Right renal pelvis (tissue), 4 donors: ENCODE measurements around the gene FAT1. TPM values are rescaled to one million over a fixed set of nuclear protein-coding genes. Genes with fewer than 3 reads are reported as not detected.

ENCODE experiments used
- DNase-seq, 4 donors: peaks; one replicate each; pipeline ENCODE4 v3.0.0-alpha.2; 2013; ENCODE audit warnings: low read depth in 4 of 4, low spot score in 3 of 4, missing footprints in 1 of 4
- polyA plus RNA-seq, 4 donors: library from polyadenylated mRNA; unstranded; fragments of 120-200 nt; gene quantifications; one replicate each; pipeline ENCODE4 v1.2.1, GENCODE V29; 2013; ENCODE audit not compliant: insufficient read length in 4 of 4

The FAT1 gene
- polyA plus RNA-seq, 4 donors: 243 to 255 (median 246) TPM

DNA sequence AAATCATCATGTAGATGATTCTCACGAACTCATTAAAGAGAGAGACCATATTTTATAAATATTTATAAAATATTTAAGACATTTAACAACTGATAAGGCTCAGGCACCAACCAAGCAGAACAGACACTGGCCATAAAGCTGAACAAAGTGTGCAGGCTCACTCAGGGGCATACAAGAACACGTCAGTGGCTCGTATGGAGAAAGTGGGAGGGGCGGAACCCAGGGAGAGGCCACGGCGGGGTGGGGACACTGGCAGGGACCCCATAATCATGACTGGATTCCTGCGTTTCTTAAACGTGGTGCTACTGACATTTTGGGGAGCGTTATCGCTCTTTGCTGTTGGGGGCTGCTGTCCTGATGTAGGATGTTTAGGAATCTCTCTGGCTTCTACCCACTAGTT lies 31.3 kb upstream of the FAT1 start:
- no peak for DNase-seq

DNA sequence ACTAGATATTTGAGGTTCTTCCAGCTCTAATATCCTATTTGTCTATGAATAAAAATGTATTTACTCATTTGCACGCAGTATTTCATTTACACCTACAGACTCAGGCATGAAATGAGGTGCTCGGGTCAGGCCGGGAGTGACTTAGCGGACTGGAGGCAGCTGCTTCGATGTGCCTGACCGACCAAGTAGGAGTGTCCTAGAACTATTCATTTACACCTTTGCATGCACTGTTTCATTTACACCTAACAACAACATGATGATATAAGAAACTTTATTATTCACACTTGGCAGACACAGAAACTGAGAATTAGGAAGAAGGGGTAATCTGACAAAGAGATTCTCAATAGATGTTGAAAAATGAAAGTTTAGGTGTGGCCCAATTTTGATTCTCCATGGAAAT lies 28.7 kb upstream of the FAT1 start:
- no peak for DNase-seq

DNA sequence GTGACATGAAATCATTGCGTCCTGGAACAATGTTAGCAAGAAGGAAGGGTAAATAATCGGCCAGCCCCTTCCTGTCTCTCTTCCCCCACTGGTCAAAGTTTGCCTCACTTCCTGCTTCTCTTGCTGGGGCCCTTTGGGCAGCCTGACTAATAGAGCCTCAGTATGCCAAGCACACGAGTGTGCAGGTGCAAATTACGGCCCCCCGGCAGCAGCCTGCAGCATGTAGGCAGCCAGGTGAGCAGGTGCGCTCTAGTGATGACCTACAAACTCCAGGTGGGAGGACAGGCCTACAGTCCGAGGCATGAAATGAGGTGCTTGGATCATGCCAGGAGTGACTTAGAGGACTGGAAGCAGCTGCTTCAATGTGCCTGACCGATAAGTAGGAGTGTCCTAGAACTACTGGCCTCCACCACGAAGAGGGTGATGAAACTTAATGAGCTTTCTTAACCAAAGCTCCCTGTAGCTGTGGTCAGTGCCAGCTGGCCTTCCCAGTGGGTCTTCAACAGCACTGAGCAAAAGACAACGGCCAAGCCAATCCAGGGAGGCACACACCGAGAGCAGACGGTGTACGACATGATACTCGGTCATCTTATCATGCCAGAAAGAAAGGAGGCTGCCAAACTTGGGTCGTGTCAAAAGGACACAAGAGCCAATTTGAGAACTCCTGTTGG lies 26.1 kb upstream of the FAT1 start:
- no peak for DNase-seq

DNA sequence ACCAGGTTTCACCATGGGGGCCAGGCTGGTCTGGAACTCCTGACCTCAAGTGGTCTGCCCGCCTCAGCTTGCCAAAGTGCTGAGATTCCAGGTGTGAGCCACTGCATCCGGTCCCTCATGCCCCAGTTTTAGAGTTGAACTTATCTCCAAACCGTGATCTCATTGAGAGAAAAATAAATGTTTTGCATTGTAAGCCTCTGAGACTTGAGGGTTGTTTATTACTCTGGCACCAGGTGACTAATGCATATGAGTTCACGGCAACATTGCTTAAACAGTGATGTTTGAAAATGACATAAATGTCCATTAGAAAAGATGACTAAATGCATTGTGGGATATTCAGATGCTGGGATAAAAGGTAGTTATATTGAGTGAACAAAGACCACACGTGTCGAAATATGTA lies 22.9 kb upstream of the FAT1 start:
- no peak for DNase-seq

DNA sequence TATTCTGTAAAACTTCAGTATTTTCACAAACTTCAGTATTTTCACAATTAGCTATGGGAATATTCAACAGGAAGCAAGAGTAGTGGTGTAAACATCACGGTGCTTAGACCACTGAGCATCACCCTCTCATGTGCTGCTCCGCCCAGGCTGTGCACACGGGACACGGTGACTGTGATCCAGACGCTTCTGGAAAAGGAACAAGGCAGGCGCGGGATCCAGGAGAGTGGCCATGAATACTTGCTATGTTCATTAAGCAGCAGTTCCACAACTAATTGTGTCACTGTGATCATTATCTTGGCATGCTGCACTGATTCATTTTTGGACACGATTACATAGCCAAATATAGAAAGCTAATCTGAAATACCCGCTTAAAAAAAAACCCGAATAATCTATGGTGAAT lies 19.6 kb upstream of the FAT1 start:
- no peak for DNase-seq

DNA sequence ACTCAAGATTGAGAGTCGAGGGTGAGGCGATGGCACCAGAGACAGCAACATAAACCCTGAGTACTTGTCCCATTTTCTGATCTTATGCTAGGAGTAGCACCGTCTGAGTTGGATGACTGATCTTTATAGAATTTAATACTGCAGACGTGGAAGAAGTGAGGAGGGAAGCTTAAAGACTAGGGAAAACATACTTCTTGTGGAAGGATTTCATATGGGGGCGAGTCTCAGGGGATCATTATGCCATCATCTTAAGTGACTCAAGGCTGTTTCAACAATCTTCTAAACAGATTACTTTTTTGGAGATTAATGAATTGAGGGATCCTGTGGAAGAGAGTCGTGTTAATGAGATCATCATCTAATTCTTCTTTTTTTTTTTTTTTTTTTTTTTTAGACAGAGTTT lies 17.2 kb upstream of the FAT1 start:
- DNase-seq: no peak

DNA sequence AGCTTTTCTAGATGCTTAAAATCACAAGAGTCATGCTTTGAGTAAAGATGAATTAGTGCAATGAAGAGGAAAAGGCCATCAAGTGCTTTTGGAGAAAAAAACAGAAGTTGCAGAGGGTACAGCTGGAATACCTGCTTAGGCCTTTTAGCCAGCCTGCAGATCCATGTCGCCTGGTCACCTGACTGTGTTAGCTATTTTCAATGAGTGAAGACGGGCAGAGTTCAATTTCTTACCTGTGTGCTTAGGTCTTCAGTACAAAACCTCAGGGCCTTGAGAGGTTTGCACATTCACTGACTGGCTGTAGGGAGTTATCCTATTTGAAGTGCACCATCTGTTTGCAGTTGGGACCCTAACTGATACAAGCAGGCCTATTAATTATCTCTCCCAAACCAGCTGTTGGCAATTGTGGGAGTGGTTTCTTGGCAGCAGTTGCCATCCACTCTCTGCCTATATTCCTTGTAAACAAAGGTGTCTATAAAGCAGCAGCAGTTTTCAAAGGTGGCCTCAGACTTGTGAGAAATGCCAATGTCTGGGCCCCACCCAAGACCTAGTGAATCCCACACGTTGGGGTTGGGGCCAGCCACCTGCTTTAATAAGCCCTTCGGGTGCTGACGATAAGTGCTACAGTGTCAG lies 16.3 kb upstream of the FAT1 start:
- no peak for DNase-seq

DNA sequence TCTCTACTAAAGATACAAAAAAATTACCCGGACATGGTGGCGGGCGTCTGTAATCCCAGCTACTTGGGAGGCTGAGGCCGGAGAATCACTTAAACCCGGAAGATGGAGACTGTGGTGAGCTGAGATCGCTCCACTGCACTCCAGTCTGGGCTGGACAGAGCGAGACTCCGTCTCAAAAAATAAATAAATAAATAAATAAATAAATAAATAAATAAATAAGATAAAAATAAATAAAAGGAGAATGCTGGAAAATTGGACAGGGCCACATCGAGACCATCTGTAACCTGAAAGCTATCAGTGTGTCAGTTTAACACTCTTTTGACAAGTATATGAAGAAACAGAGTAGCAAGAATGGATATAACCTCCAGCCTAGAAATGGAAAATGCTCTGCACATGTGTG lies 15.7 kb upstream of the FAT1 start:
- no peak for DNase-seq

DNA sequence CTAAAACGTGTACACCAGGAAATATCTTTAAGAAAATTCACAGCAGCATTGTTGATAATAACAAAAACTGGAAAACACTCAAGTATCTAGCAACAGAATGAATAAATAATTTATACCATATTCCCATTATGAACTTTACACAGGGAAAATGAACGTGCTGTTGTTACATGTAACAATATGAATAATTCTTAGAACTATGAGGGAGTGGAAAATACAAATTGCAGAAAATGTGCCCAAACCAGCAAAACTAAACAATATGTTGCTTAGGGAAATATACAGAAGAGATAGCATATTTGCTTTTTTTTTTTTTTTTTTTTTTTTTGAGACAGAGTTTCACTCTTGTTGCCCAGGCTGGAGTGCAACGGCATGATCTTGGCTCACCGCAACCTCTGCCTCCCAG lies 14.8 kb upstream of the FAT1 start:
- no peak for DNase-seq

DNA sequence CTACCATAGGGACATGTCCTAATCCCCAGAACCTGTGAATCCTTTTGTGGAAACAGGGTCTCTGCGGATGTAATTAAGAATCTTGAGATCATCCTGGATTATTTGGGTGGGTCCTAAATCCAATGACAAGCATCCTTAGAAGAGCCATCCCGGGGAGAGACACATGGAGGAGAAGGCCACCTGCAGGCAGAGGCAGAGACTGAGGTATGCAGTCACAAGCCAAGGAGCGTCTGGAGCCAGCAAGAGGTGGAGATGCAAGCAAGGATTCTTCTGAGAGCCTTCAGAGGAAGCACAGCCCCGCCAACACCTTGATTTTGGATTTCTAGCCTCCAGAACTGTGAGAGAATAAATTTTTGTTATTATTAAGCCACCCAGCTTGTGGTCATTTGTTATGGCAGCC lies 13.8 kb upstream of the FAT1 start:
- DNase-seq: no peak

DNA sequence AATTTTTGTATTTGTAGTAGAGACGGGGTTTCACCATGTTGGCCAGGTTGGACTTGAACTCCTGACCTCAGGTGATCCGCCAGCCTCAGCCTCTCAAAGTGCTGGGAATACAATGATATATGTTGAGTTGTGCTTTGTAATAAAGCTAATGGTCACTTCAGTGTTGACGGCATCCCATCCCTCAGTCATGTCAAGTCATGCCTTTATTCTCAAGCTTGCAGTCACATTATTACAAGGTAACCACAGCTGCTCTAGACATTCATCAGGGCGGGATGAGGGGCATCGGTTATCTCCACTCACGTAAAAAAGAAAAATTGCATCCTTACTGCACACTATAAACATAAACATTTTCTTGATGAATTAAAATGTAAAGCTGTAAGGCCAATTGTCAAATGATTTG lies 12.8 kb upstream of the FAT1 start:
- DNase-seq: no peak

DNA sequence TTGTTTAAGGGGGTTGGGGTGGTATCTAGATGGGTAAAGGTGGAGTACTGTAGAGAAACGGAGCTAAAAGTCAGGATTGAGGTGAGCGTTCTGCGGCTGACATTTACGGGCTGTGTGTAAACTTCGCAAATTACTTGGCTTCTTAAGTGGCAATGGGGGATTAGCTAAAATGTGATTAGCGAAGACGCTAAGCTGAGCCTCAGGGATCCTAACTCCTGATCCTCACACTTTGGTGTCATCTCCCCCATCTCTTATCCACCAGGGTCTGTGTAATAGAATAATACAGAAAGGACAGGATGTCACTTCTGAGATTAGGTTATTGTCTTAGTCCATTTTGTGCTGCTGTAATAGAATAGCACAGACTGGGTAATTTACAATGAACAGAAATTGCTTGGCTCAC lies 10.6 kb upstream of the FAT1 start:
- DNase-seq: no peak

DNA sequence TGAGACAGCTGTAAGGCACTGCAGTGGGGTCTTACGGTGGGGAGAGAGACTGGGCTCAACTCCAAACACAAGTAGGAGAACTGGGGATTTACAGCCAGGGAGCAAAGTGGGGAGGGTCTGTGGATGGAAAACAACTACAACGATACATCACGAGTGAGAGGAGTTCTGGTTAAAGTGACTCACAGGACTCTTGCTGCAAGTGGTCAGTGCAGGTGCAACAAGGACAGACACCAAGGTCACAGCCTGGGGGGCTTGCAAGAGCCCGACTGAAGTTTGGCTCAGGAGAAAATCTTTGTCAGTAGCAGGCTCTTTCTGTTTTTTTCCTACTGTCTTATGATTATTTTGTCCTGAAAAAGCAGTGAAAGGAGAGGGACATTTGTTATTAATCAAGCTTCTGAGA lies 10.1 kb upstream of the FAT1 start:
- no peak for DNase-seq

DNA sequence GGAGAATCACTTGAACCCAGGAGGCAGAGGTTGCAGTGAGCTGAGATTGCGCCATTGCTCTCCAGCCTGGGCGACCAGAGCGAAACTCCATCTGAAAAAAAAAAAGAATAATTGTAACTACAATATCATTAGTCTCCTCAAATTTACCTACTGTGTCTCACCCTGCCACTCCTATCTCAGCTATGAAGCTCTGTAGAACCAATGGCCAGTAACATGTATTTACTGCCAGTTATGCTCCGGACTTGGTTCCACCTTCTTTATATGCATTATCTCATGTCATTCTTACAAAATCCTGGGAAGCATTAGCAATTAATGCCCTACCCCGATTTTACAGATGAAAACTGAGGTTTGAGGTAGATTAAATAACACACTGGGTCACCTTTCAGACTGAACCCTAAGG lies 7.0 kb upstream of the FAT1 start:
- no peak for DNase-seq

DNA sequence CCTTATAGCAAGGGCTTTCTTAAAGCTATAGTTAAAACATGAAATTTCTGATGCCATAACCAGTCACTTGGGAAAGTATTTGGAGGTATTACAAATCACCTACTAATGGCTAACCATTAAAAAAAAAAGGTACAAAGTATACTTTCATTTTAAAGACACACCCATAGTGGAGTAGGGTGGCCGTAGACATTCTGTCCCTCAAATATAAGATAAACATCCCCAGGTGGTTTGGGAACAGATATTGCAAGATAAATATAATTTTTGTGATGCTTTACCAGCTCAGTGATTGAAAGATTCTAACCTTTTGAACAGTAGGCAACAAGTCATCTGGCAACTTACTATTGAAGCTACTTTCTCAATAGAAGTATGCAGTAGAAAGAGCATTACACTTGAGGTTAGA lies 6.2 kb upstream of the FAT1 start:
- no peak for DNase-seq

DNA sequence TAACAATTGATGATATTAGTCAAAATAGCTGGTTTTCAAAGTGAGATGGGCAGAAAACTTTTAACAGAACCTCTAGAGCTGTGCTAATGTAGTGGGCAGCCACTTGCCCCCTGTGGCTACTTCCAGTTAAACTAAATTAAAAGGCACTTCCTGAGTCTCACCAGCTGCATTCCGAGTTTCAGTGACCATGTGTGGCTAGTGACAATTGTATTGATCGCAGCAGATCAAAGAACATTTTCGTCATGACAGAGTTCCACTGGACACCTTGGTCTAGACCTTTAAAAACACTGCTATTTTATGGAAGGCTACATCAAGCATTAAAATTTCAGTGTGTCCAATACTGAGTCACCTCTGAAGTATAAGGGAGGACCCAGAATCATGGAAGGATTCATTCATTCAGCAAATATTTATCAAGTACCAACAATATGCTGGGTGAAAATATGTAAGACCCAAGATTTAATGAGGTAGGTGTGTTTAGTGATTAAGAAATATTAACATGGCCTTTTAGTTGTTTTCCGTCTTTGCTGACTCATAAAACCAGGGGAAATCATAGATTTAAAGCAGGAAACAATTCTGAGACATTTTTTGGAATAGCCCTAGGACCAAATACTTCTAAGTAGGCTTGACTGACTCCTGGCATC lies 5.1 kb upstream of the FAT1 start:
- DNase-seq: no peak

DNA sequence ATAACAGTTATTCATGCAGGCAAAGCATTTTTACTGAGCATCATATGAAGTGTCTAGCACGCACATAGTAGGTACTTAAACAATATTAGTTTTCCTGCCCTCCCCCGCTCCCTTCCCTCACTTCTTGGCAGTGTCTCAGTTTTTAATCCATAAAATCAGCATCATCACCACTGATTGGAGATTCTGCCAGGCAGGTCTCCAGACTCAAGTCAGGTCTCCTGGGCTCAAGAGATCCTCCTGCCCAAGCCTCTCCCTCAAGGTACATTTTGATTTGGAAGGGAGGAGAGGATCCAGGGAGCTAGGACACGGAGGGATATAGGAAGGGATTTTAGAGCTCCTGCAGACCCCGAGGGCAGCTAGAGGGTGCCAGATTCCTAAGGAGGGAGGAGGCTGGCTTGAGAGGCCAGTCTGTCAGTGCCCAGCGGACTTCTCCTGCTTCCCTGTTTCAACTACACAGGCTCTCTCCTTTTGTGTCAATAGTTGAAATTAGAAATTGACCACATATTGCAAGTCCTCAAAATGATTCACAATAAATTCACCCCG lies 4.4 kb upstream of the FAT1 start:
- DNase-seq: no peak

DNA sequence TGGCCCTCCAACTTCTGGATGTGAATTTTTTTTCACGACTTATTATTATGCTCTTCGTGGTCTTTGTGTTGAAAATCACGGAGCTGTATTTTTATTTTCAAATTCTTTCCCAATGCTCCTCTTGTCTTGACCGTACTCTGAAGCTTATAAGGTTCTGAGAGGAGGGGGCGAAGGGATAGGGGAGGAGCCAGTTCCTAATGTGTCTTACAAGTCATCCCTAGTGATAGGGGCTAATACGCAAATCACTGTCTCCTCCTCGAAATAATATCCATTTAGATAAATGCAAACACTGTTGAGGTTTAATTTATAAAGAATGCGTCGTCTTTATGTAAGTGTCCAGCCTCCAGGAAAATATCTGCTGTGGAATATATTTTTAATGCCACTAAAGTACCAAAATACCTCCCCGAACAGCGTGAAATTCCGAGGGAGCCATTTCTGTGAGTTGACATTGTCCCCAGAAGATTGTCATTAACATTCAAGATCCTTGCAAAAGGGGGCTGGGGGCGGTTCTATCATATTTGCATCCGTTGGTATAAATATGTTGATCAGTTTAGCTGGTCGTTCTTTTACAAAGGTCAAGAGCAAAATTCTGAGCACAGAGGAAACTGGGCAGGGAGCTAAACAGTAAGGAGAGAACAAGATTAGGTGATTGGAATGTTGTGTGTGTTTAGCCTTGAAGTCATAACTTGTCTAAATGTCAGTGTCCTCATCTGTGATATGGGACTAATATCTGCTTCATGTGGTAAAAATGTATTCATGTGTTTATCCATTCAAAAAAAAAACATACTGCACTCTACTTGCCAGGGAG lies 3.7 kb upstream of the FAT1 start:
- no peak for DNase-seq

DNA sequence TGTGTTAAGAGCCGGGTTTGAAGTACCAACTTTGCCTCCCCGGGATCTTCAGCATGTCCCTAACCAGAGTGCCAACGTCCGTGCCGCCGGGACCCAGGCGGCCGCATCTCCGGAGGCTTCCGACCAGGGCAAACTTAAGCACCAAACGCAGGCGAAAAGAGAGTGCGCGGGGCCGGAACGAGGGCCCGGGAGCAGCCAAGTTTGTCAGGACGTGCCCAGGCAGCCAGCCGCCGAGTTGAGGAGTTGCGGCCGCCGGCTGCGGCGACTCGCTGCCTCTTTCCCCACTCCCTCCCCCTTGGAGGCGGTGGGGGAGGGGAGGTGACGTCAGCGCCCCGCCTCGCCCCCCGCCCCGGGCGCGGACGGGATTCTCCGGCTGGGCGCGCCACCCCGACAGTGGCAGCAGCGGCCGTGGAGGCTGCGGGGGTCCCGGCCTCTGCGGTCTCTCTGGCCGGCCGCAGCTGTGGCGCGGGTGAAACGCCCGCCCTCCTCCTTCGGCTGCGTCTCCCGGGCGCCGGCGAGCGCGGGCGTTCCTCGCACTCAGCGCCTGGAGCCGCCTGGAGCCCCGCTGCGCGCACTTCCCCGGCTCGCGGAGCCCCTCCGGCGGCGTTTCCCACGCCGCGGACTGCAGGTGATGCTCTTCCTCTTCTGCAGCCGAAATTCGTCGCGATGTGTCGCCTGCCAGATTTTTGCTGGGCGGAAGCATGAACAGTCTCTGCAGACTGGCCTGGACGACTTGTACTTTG lies 2.9 kb upstream of the FAT1 start:
- peak; percentile 74 to 78 (median 76) for DNase-seq
